ENCODE results near the gene KCNN4.

The KCNN4 gene

DNA sequence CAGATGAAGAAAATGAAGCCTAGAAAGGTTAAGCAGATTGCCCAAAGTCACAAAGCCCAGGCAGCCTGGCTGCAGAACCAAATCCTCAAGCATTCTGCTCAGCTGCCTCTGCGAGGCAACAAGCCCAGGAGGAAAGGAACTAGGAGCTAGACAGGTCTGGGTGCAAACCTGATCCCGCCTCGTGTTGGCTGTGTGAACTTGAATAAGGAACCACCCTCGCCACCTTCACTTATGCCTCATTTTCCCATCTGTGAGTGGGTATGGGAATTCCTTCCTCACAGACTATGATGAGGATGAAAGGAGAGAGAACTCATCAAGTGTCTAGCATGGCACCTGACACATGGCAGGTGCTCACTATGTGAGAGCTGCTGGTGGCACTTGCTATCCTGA lies 32.6 kb downstream of the KCNN4 start:
- no peak for DNase-seq (ENCODE audit: low read depth)

DNA sequence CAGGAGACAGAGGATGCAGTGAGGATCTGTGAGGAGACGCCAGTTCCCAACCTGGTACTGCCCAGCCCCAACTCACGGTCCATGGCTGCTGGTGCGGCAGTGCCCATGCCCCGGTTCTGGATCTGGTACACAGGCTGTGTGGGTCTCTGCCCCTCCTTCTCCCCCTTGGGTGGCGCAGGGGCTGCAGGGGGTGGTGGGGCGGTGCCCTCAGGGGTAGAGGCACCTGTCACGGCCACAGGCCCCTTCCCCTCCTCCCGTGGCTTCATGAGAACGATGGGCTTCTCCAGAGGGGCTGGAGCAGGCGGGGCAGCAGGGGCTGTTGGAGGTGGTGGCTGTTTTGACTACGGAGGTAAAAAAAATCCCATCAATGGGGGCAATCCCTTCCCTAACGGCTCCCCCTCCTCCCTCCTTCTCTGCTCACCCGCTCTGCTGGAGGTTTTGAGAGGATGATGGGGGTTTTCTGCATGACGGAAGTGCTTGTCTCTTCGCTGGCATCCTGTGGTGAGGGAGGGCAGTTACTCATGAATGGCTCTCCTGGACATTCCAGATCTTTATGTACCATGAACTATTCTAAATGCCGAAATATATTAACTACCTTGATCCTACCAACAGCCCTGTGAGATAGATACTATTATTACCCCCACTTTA lies 33.1 kb downstream of the KCNN4 start:
- DNase-seq (ENCODE audit: low read depth), result no peak

DNA sequence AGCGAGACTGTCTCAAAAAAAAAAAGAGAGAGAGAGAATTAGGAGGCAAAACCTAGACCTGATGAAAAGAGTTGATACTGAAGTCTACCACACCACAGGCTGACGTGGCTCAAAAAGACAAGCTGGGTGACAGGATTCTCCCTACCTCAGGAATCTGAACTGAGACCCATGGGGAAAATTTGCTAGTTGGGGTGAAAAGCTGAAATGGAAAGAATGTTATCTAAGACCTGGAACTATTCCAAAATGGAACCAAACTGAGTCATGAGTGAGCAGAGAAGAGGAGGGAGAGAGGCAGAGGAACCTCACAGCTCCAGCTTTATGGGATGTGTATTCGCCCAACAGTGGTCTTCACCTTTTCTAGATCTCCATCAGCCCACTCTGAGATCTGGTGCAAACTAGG lies 37.7 kb downstream of the KCNN4 start:
- DNase-seq (ENCODE audit: low read depth), result no peak

DNA sequence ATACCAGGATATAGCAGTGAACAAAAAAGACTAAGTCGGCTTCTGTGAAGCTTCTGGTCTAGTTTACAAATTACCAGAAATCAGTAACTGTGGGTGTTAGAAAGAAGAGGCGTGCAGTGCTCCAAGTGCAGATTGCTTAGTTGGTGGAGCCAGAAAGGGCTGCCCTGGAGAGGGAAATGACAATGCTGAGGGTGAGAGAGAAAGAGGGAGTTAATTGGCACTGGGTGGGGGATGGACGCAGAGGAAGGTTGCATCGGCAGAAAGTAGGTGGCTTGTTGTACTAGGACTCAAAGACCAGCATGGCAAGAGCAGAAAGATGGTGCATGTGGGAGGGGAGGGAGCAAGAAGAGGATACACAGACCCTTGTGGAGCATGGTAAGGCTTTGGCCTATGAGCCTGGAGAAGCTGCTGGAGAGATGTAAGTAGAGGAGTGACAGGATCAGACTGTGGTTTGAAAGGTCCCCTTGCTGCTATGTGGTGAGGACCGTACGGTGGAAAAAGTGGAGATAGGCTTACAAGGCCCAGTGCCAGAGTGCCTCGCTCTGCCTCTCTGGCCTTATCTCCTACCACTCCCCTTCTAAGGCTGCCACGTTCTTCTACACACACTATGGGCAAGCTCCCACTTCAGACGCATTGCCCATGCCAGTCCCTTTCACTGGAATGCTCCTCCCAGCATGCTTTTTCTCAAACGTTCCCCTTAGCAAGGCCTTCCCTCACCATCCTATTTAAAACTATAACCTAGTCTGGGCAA lies 39.5 kb downstream of the KCNN4 start:
- no peak for DNase-seq (ENCODE audit: low read depth)

DNA sequence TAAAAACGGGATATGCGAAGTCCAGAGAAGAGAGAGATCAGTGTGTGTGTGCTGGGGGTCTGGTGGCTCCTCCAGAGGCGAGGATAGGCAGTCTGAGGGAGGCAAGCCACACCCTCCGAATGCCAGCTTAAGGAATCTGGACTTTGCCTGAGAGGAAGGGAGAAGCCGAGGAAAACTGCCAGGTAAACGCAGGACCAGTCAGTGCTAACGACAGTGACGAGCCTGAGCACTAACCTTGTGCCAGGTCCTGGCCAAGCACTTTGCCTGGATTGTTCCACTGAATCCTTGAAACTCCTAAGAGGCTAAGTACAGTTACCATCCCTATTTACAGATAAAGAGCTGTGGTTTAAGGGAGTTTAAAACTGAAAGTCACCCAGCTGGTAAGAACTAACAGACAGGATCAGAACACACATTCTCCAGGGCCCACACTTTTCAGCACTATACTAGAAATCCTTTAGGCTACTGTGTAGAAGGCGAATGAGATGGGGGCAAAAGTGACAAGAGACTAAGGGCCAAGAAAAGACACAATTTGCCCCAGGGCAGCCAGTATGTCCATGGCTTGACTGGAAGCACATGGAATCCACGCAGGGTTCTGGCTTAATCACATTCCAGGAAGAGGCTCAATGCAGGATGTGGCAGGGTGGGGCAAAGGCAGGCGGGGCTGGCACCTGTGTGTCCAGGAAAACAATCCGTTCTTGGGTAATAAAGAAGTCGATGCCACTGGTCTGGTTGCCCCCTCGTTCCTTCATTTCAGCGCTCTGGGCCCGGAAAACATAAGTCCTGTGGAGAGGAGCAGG lies 41.1 kb downstream of the KCNN4 start:
- no peak for DNase-seq (ENCODE audit: low read depth)

DNA sequence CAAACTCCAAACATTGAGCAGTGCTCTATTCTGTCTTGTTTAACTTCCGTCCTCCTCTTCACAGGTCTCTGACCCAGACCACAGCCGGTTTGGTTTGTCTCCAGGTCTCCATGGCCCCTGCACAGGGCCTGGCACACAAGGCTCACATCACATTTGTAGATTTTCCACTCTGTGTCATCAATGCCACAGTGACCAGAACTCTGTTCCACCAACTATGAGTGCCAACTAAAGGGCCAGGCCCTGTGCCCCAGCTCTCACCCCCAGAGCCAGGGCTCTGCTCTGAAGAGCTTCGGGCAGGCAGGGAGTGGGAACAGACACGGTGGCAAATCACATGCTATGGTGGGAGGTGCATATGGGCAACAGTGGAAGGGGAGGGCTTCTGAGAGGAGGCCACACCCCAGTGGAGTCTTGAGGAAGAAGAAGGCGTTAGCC lies 42.0 kb downstream of the KCNN4 start:
- no peak for DNase-seq (ENCODE audit: low read depth)

DNA sequence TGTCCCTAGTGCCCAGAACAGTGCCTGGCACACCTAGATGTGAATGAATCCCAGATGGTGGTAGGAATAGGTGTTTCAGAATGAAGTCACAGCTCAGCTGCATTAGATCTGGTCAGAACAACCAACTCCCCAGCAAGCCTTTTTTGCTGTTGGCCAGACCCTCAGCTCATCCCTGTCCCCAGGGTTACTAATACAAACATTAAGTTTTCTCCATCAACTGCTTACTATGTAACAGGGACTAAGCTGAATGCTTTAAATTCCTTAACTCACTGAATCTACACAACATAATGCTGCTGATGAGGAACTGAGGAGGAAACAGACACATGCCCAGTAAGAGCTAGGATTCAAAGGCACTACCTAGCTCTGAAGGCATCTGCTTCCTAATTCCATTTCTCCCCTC lies 44.8 kb downstream of the KCNN4 start:
- DNase-seq (ENCODE audit: low read depth), result no peak

DNA sequence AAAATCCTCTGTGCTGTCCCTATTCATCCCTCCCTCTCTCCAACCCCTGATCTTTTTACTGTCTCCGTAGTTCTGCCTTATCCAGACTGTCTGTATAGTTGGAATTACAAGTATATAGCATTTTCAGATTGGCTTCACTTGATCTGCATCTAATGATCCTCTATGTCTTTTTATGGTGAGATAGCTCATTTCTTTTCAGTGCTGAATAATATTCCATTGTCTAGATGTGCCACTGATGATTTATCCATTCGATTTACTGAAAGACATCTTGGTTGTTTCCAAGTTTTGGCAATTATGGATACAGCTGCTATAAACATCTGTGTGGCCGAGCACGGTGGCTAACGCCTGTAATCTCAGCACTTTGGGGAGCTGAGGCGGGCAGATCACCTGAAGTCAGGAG lies 45.8 kb downstream of the KCNN4 start:
- no peak for DNase-seq (ENCODE audit: low read depth)

DNA sequence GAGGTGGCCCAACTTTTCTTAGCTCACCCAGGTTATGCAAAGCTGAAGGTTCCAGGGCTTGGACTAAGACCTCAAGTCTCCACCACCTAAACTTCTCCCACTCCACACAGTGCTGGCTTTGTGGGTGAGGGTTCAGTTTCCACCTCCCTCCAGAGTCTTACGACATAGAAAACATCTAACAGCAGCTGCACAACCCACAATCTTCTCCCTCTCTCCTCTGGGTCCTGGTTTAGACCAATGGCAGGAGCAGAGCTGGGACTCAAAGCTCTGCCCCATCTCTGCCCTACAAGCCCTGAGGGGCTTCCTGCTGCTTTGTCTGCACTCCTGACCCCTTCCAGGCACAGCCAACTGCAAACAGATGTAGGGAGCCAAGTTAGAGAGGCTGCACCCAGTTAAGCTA lies 48.9 kb downstream of the KCNN4 start:
- no peak for DNase-seq (ENCODE audit: low read depth)

DNA sequence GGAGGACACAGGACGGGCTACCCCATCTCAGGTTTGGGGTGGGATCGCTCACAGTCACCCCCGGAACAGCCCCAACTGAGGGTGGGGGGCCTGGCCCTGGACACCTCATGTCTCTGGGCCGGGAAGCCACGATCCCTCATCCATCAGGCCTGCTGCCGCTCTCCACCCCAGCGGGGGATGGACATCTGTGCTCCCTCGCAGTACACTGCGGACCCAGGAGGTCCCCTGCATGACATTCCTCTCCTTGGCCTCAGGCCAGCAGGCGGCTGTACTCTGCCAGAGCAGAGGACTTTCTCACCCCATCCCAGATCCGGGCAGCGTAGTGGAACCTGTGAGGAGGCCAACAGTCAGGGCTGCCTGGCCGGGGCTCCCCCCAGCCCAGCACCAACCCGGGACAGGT lies 49.4 kb downstream of the KCNN4 start:
- DNase-seq (ENCODE audit: low read depth), result no peak

DNA sequence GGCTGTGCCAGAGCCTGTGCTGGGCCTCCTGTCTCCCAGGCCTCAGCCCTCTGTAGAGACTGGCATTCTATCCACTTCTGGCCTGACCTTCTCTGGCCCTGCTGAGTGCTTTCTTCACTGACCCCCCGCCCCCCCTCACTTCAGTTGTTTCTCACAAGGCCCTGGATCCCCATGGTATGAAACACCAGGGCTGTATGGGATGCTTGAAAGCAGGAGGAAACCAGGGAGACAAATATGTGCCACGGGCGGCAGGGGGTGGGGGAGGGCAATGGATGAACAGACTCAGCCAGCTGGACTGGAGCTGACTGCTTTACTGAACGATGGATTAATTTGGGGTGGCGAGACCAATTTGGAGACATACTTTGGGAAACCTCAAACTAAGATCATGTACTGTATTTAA lies 50.9 kb downstream of the KCNN4 start:
- DNase-seq (ENCODE audit: low read depth), result no peak

DNA sequence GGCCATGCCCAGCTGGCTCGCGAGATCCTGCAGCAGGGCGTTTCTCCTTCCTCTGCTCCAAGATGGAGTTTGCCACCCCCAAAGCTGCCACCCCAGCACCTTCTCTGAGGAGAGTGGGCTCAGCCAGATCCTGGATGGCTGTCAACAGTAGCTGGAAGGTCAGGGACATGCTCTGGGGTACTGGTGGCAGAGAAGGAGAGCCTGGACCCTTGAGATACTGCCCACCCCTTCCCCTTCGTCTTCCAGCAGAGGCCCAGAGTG lies 53.2 kb downstream of the KCNN4 start:
- no peak for DNase-seq (ENCODE audit: low read depth)

DNA sequence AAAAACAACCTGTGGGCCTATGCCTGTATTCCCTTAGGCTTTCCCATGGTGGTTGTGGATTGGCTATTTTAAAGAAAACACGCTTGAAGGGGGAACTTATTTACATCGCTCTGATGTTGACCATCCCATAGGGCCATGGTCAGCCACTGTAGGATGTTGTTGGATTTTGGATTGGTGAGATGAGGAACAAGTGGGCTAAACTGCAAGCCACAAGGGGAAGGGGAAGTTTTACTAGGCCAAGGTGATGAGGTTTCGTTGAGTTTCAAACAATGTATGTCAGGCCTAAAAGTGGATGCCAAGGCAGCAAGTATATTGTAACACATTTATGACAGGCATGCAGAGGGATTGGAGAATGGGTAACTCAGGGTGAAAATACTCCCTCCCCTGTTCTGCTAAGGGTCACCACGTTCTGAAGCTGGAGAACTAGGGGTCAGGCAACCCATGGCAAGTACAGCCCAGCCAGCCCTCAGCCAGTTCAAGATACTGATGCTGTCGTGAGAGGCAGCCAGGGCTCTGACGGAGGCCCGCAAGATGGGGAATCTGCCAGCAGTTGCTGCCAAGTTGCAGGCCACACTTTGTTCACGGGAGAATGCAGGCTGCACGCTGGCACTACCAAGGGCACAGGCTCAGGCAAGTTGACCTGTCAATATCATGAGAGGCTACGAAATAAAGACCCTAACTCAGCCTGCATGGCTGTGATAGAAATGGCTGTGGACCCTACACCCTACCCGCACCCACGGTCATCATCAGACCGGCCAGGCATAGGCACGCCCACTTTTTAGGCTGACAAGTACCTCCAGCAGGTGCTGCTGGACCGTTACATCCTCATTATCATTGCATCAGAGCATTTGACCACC lies 53.8 kb downstream of the KCNN4 start:
- no peak for DNase-seq (ENCODE audit: low read depth)

DNA sequence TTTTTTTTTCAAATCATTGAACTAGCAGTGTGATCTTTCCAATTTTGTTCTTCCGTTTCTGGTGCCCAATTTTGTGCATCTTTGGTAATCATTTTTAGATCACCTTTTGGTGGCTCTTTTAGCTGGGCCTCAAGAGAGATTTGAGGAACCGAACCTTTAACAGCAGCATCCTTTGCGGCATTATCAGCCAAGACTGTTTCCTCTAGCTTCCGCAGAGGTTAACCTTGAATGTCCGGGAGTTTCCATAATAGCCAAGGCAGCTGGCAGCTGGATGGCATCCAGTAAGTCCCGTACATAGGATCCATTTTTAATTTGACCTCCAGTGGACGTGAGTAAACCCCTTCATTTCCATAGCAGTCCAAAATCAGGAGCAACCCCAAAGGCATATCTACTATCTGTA lies 55.3 kb downstream of the KCNN4 start:
- DNase-seq (ENCODE audit: low read depth), result no peak

DNA sequence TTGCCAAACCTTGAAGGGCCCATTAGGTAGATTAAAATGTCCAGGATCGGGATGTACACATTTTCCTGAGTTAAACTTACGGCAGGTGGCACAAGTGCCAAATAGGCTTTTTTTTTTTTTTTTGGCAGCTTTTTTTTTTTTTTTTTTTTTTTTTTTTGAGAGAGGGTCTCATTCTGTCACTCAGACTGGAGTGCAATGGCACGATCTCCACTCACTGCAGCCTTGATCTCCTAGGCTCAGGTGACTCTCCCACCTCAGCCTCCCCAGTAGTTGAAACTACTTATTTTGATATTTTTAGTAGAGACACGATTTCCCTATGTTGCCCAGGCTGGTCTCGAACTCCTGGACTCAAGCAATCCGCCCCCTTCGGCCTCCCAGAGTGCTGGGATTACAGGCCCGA lies 55.9 kb downstream of the KCNN4 start:
- DNase-seq (ENCODE audit: low read depth), result no peak

DNA sequence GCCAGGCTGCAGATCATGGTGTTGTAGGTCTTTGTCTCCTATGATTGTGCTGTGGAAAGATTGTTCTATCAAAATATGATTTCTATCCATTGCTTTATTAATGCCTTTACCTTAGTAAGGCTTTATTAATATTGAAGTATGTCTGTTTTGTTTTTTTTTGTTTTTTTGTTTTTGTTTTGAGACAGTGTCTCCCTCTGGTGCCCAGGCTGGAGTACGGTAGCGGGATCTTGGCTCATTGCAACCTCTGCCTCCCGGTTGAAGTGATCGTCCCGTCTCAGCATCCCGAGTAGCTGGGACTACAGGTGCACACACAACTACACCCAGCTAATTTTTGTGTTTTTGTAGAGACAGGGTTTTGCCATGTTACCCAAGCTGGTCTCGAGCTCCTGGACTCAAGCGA lies 57.2 kb downstream of the KCNN4 start:
- no peak for DNase-seq (ENCODE audit: low read depth)

DNA sequence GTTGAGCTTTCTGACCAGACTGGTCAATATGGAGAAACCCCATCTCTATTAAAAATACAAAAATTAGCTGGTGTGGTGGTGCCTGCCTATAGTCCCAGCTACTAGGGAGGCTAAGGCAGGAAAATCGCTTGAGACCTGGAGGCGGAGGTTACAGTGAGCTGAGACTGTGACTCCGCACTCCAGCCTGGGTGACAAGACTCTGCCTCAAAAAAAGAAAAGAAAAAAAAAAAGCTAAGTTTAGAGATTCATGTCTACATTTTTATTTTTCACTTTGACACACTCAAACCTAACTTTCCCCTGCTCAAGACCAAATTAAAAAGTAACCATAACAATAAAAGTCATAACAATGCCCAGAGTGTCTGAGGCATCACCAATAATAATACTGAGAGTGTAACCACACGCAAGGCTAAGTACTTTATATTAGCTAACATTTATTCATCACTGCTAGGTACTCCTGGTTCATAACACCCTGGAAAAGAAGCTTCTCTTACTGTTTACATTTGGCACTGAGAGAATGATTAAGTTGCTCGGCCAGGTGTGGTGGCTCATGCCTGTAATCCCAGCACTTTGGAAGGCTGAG lies 59.2 kb downstream of the KCNN4 start:
- no peak for DNase-seq (ENCODE audit: low read depth)

DNA sequence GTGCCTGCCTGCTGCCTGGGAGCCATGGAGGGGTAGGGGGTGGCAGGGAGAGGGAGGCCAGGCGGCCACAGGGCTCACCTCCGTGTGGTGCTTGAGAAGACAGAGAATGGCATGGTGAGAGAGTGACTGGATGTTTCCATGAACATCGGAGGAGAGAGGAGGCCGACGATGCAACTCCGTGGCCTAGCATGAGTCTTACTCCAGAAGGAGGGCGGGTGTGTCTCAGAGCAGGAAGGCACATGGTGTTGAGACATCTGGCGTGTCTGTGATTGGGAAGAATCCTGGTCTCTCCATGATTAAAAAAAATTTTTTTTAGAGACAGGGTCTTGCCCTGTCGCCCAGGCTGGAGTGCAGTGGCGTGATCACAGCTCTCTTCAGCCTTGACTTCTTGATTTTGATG lies 59.8 kb downstream of the KCNN4 start:
- DNase-seq (ENCODE audit: low read depth), result no peak

DNA sequence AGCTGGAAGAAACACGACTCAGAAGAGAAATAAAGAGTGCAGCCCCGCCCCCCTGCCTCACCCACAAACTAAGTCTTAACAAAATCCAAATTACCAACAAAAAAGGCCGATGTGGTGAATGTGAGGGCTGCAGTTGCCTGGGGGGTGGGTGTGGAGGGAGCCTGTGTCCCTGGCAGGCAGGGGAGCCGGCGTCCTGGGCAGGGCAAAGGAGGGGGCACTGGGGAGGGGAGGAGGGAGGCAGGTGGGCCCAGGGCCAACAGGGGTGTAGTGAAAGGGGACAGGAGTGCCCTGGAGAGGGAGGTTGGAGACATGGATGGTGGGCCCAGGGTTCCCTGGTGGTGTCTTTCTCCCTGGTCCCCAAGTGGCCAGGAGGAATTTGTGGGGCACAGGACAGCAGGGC lies 60.9 kb downstream of the KCNN4 start:
- no peak for DNase-seq (ENCODE audit: low read depth)

DNA sequence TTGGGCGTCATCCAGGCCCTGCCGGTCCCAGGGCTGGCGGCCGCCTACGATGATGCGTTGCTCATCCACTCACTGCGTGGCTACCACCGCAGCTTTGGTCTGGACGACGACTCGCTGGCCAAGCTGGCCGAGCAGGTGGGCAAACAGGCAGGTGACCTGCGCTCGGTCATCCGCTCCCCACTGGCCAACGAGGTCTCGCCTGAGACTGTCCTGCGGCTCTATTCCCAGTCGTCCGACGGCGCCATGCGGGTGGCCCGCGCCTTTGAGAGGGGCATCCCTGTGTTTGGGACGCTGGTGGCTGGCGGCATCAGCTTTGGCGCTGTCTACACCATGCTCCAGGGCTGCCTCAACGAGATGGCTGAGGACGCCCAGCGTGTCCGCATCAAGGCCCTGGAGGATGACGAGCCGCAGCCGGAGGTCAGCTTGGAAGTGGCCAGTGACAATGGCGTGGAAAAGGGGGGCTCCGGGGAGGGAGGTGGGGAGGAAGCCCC lies 61.4 kb downstream of the KCNN4 start:
- no peak for DNase-seq (ENCODE audit: low read depth)

DNA sequence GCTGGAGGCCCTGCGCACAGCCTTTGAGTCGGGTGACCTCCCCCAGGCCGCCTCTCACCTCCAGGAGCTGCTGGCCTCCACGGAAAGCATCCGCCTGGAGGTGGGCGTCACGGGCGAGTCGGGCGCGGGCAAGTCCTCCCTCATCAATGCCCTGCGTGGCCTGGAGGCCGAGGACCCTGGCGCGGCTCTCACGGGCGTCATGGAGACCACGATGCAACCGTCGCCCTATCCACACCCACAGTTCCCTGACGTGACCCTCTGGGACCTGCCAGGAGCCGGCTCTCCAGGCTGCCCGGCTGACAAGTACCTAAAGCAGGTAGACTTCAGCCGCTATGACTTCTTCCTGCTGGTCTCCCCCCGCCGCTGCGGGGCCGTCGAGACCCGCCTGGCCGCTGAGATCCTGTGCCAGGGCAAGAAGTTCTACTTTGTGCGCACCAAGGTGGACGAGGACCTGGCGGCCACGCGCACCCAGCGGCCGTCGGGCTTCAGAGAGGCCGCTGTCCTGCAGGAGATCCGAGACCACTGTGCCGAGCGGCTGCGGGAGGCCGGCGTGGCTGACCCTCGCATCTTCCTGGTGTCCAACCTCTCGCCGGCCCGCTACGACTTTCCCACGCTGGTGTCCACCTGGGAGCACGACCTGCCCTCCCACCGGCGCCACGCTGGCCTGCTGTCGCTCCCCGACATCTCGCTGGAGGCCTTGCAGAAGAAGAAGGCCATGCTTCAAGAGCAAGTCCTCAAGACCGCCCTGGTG lies 62.0 kb downstream of the KCNN4 start:
- DNase-seq (ENCODE audit: low read depth), result no peak

All from activated T-helper 9 cell treated with anti-CD3 and anti-CD28 coated beads, Interleukin-2, amount 50 U/mL, for 16 hours (primary cell).